Fibroblast of villous mesenchyme (primary cell): Measurements from ENCODE around the gene LMX1B. TPM values are rescaled to one million over a fixed set of nuclear protein-coding genes. Genes with fewer than 3 reads are reported as not detected.

Experiments
- DNase-seq: peaks from one replicate; pipeline ENCODE4 v3.0.0-alpha.2; 2010; ENCODE audit warnings: low read depth
- H3K4me3 ChIP-seq: 2 replicates; pipeline ENCODE4 v1.5.1; 2011; ENCODE audit warnings: low read depth, mild to moderate bottlenecking, low read length
- total RNA-seq: library from RNA; depleted of rRNA; stranded (reverse); fragments of >200 nt; gene quantifications from 2 replicates; pipeline ENCODE4 v1.2.3, GENCODE V29; 2012
- TF ChIP-seq, protein P1 (sequence below): IDR thresholded peaks from 2 replicates; pipeline ENCODE4 v1.5.1; 2012; ENCODE audit warnings: low read depth, mild to moderate bottlenecking, low read length; ENCODE audit not compliant: insufficient read depth

The LMX1B gene
- total RNA-seq, 1 donor = not detected

DNA sequence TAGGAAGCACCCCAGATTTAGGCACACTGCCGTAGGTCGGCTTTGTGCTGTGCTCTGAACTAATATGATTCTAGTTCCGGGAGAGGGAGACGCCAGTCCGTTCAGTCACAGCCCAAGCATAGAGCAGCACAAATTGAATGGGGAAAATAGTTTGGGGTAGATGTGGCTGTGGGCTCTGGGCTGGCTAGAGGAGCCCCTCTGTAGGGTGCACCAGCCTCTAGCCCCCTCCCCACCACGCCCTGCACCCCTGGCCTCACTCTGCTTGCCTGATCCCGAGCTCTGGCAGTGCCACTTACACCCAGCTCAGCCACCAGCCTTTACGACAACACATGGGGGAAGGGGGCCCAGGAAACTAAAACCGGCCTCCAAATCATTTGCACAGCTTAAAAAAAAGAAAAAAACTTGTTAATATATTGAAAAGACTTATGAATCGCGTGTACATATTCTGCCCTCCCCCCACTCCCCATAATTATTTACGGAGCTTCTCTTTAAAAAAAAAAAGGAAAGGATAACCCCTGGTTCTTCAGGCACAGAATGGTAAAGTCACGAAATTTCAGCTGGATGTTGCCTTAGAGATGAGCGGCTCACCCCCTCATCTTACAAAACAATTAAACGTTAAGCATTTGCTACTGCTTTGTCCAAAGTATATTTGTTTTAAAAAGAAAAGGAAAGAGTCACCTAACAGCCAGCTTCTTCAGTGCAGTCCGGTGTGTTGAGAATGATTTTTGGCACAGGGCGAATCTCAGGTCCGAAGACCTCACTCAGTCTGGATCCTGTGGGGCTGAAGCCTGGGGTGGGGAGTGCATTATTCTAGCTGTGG lies 3.5 kb downstream of the LMX1B start:
- no peak overlapping the region for H3K4me3 ChIP-seq
- no peak for DNase-seq
- TF ChIP-seq, protein P1, sequence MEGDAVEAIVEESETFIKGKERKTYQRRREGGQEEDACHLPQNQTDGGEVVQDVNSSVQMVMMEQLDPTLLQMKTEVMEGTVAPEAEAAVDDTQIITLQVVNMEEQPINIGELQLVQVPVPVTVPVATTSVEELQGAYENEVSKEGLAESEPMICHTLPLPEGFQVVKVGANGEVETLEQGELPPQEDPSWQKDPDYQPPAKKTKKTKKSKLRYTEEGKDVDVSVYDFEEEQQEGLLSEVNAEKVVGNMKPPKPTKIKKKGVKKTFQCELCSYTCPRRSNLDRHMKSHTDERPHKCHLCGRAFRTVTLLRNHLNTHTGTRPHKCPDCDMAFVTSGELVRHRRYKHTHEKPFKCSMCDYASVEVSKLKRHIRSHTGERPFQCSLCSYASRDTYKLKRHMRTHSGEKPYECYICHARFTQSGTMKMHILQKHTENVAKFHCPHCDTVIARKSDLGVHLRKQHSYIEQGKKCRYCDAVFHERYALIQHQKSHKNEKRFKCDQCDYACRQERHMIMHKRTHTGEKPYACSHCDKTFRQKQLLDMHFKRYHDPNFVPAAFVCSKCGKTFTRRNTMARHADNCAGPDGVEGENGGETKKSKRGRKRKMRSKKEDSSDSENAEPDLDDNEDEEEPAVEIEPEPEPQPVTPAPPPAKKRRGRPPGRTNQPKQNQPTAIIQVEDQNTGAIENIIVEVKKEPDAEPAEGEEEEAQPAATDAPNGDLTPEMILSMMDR = no peak

GRCh38 chr9:126617823-126618165 lies 4.1 kb downstream of the LMX1B start:
- TF ChIP-seq, protein P1 = no peak
- DNase-seq = no peak
- H3K4me3 ChIP-seq = no peak overlapping the region

- H3K4me3 ChIP-seq = no peak overlapping the region
- DNase-seq = no peak
- TF ChIP-seq, protein P1 = no peak
Observed at GRCh38 chr9:126618190-126618584, 4.5 kb downstream of the LMX1B start.

GRCh38 chr9:126618585-126619360 lies 5.0 kb downstream of the LMX1B start:
- TF ChIP-seq, protein P1 = no peak
- H3K4me3 ChIP-seq = no peak overlapping the region
- no peak for DNase-seq

- TF ChIP-seq, protein P1 = no peak
- H3K4me3 ChIP-seq = no peak overlapping the region
- no peak for DNase-seq
Observed at GRCh38 chr9:126619361-126620135, 5.8 kb downstream of the LMX1B start.

GRCh38 chr9:126620478-126620877 lies 6.8 kb downstream of the LMX1B start:
- no peak overlapping the region for H3K4me3 ChIP-seq
- TF ChIP-seq, protein P1 = no peak
- no peak for DNase-seq
